Amygdala (tissue), 56 donors: ENCODE measurements around the gene BPI.
A peak's percentile ranks its signal among the peaks of the same experiment; 100 is the strongest.
"Not testable (repeated sequence)": the region's sequence is repeated elsewhere in the genome, so short reads cannot be mapped to it uniquely, and the experiment has no call there.

Experiments used
- DNase-seq, 56 donors: peaks; one replicate each; lab custom pipeline; 2025; lab: John Stamatoyannopoulos, UW

The BPI gene

DNA sequence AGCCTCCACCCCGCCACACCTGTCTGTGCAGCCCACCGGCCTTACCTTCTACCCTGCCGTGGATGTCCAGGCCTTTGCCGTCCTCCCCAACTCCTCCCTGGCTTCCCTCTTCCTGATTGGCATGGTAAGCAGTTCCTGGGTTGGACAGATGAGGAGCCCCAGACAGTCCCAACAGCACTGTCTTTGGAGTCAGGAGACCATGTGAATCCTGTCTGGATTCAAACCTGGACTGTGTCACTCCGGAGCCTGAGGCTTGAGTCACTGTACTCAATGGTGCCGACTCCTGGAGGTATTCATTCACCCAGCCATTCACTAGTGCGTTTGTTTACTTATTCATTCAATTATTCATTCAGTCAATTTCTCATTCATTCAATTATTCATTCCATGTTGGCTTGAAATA lies 22.4 kb downstream of the BPI start:
- DNase-seq, result no peak

DNA sequence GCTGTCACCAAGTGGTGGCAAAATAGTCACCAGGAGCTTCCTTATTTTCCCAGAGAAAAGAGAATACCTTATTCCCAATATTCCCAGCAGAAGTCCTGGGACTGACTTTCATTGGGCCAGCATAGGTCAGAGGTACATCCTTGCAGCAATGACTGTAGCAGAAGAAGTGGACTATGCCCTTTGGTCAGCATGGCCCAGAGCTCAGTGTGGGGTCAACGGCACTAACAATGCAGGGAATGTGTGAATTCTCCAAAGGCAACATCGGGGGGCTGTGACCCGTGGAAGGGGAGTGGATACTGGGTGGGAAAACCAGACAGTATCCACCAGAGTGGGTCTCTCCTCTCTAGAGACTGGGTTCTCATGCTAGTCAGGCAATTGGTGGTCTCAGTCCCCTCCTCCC lies 26.7 kb downstream of the BPI start:
- no peak for DNase-seq

DNA sequence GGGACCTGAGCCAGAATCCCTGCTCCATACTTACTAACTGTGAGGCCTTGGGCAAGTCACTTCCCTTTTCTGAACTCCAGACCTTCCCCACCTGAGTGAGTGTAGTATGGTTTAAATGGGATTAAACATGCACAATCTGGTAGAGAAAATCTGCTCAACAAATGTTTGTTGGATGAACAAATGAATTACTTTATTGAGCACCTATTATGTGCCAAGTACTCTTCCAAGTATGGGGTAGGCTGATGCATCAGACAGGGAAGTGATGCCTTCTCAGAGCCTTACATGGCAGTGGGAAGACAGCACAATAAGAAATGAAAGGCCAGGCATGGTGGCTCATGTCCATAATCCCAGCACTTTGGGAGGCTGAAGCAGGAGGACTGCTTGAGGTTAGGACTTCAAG lies 27.3 kb downstream of the BPI start:
- DNase-seq, result no peak

DNA sequence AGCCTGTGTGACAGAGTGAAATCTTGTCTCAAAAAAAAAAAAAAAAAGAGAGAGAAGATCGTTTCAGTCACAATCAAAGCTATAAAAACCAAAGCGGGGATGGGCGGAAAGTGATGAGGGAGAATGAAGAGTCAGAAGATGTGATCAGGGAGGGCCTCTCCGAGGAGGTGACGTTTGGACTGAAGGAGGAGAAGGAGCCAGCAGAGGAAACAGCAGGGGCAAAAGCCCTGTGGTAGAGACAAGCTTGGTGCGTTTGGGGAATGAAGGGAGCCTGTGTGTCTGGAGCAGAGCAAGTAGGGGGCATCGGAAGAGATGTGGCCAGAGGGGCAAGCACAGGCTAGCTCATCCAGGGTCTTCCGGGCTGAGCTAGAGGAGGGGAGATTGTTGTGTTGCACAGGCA lies 27.9 kb downstream of the BPI start:
- DNase-seq, result no peak

DNA sequence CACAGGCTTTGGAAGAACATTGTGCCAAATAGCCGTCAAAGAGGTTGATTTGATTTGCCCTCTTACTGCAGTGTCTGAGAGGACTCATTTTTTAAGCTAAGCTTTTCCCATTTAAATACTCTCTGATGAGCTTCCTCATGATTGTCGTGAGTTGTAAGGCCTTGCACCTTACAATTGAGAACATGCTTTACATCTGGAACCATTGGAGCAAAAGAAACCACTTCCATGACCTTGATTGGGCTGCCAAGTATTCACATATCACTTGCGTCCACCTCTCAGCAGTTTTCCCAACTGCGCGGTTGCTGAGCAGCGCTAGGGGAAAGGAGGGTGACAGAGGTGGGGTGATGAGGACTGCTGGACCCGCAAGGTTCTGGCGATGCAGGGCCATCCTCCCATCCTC lies 30.1 kb downstream of the BPI start:
- no peak for DNase-seq

DNA sequence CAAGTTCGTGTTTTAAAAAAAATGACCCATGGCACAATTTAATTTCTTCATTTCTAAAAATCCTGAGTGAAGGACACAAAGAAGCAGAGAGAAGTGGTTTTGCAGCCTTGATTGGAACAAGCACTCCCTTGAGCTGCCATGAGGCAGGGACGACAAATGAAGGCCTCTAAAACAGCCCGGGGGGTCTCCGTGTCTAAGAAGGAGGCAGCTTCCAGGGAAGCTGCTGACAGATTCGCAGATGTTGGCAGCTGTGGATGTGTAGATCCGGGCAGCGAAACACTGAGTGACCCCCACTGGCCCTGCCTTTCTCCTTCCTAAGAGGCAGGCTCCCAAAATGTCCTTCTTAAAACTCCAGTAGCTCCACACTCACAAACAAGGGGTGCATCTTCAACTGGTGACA lies 32.8 kb downstream of the BPI start:
- no peak for DNase-seq

DNA sequence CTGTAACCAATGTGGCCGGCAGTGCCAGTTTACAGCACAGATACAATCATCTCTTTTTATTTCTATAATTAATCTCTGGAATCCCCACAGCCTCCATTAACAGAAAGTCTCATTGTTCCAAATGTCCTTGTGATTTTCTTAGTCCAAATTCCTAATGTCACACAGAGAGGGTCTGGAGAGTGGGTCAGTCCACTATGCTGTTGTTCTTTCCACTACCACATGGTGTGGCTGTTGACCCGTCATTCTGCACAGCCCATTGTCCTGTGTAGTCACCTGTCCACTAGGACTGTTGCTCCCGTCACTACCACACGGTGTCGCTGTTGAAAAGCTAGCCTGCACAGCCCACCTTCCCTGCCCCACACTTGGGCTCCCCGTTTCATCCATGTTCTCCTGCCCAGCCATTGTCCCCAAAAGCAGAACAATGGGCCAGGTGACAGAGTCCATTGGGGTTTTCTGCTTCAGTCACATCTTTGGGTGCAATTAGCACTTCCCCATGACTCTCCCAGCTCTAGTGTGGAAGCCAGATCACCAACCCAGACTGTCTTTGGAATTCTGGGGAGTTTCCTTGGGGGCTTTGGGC lies 33.7 kb downstream of the BPI start:
- peak in 30 of 56 donors; percentile 6 to 78 (median 30) for DNase-seq

DNA sequence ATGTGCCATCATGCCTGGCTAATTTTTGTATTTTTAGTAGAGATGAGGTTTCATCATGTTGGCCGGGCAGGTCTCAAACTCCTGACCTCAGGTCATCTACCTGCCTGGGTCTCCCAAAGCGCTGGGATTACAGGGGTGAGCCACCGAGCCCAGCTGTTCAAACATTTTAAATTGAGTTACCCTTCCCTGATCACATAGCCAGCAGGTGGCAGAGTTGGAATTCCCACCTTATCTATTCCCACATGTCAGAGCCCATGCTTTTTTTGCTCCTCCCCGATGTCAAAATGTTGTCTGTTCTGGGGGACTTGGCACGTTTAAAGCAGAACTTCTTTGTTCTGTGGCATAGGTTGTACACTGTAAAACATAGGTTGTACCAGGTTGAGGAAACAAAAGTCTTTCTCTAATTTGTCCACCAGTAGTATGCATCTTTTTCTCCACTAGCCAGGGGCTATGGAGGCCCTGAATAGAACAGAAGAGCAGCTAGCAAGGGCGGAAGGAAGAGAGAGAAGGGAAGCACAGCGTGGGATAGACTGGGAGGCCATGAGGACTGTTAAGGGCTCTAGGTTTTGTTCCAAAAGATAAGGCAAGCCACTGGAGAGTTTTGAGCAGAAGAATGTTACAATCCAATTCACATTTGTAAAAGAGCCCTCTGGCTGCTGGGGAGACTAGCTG lies 35.0 kb downstream of the BPI start:
- peak in 2 of 56 donors; percentile 4 to 13 for DNase-seq

DNA sequence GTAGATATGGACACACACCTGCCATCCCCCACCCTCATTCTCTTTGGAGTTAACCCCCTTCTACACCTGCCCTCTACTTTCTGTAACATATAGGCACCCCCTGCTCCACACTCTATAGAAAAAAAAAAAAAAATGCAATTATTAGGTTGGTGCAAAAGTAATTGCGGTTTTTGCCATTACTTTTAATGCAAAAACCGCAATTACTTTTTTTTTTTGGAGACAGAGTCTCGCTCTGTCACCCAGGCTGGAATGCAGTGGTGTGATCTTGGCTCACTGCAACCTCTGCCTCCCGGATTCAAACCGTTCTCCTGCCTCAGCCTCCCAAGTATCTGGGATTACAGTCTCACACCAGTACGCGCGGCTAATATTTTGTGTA lies 35.6 kb downstream of the BPI start:
- DNase-seq, result not testable (repeated sequence)

DNA sequence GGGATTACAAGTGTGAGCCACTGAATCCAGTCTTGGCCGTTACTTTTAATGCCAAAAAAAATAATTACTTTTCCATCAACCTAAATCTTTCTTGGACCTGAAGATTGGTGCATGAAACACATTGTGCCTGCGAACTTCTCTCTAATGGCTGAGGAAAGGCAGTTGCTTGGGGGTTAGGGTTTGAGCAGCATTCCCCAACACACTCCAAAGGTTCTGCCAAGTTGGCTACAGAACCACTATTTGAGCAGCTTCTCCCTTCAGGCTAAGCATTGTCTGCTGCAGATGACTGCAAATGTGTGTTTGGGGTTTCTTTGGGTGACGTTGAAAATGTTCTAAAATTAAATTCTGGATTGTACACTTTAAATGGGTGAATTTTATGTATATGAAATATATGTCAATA lies 36.0 kb downstream of the BPI start:
- DNase-seq, result no peak

DNA sequence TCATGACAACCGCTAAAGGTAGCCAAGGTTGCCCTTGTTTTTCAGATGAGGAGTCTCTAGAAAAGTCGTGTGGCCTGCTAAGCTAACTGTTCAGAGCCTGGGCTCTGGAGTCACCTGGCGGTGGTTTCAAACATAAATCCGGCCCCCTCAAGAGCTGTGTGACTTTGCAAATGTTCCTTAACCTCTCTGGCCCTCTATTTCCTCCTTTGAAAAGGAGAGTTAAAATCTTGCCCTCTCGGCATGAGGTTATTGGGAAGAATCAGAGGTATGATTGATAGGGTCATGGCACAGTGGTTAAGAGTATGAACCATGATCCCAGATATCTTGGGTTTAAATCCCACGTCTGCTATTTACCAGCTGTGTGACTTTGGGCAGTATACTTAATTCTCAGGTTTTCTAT lies 36.7 kb downstream of the BPI start:
- DNase-seq, result no peak

DNA sequence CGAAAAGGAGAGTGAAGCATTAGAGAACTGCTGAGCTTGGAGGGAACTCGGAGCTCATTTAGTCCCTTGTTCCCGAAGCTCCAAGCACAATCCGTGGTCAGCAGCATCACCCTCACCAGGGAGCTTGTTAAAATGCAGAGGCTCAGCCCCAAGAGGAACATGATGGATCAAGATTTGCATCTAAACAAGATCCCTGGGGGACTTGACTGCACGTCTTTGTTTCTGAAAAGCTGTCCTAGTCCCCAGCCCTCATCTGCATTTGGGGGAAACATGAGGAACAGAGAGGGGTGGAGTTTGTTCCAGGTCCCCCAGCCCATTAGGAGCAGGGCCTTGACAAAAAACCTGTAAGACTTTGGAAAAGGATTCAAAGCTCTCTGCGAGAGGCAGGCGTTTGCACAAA lies 38.3 kb downstream of the BPI start:
- peak in 3 of 56 donors; percentile 3 to 8 (median 6) for DNase-seq

DNA sequence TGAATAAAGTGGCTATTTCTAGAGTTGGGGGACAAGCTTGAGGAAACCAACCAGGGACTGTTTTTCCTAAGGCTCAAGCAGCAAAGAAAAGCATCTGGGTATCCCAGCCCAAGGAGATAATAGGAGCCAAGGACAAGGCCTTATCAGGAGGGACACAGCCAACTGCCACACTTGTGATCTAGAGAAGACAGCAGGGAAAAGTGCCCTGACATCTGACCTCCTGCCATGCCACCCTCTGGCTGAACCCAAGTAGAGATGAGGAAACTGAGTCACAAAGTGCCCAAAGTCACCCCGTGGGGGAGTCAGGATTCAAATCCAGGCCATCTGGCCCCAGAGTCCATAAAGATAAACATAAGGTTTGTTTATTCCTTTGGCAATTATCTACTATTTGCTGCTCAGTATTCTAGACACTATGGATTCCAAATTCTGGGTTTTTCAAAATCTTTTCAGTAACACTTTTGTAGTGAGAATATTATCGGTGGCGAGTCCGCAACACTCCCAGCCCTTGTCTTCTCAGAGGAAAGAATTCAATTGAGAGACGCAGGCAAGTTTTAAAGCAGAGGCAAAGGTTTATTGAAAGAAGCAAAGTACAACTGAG lies 38.9 kb downstream of the BPI start:
- DNase-seq, result no peak

DNA sequence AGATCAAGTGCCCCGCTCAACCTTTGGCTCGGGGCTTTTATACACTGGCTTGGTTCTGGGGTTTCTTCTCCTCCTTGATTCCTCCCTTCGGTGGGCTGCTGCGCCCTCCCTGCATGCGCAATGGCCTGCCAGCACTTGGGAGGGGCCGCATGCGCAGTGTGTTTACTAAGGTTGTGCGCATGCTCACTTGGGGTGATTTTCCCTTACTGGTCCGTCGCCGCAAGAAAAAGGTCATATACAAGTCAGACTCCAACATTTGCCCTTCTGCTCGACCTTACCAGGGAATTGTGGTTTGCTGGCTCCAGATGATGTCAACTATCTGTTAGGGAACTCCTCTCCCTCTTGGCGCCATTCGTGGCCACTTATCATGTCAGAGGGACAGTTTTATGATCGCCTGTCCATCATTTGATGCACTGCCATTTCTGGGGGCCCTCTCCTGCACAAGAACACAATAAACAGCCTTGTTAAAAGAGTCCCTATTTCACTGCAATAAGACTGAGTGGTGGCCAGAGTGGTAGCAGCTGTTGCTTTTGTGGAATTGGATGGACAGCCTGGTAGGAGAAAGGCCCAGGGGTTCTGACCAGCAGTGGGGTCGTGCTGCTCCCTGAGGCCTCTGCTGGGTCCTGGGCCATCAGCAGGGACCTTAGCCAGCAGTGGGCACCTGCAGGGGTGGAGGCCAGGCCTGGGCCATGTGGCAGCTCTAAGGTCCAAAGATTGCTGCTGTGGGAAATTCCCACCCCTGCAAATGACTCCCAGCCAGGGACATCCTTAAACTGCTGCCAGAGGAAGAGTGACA lies 39.6 kb downstream of the BPI start:
- no peak for DNase-seq

DNA sequence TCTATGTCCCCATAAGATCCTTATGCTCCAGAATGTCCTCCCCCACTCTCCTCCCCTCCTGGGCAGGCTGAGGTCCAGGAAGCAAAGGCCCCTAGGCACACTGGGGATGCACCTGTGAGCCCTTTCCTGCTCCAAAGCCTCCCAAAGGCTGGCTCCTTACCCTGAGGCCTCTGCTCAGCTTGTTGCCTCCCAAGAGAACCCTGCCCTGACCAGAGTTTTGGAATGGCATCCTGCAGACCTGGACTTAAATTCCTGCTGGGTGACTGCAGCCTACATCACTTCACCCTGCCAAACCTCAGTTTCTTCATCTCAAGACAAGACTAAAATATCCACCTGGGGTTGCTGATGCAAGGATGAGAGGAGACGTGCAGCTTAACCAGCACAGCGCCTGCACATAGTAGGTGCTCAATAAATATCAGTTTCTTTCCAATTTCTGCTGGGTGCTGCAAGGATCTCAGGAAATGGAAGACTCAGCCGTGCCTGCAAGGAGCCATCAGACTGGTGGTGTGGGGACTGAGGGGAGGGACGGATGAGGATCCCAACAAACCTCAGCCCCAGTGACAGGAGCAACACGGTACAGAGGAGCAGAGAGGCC lies 40.2 kb downstream of the BPI start:
- DNase-seq, result no peak

DNA sequence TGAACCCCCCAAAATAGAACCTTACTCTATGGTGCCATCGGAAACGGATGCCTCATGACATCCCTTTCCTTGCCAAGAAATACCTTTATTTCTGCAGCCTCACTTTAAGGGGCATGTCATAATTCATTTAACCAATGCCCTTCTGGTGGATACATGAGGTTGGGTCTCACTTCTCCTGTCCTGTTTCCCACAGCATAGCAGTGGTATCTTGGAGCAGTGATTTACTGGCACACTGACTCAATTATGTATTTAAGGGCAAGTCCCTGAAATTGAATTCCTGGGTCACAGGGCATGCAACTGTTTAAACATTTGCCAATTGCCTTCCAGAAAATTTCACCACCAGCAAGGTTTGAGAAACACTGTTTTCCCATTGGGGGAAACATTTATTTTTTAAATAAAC lies 41.7 kb downstream of the BPI start:
- no peak for DNase-seq

DNA sequence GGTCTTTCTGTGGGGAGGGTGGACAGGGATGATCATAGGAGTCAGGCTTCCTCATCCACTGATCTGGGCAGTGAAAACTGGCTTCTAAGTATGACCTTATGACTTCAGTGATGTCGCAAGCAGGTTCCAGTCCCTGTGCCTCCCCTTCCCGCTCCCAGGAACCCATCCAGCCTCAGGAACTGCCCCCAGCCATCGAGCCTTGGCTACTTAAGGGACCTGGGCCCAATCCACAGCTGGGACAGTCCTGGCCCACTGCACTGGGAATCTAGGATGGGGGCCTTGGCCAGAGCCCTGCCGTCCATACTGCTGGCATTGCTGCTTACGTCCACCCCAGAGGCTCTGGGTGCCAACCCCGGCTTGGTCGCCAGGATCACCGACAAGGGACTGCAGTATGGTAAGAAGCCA lies 42.3 kb downstream of the BPI start, which contains the start of gene LBP:
Gene LBP, plus strand, starts transcription at position 236 of the 405 bp plus-strand sequence. Its CDS starts 35 bp downstream, at position 271.
- no peak for DNase-seq

DNA sequence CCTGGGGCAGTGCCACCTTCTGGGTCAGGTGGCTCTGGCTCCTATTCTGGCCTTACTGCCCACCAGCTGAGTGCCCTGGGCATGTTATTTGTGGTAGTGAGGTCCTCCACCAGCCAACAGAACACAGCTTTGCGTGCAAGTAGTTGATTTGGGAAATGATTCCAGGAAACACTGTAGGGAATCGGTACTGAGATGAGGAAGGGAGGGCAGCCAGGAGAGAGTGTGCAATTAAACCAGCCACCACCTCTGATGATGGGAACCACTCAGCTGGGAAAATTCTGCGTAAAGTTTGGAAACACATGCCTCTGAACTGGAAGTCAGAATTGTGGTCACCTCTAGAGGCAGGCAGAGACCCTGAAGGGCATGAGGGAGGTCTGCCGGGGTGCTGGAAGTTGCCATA lies 42.8 kb downstream of the BPI start:
- no peak for DNase-seq

DNA sequence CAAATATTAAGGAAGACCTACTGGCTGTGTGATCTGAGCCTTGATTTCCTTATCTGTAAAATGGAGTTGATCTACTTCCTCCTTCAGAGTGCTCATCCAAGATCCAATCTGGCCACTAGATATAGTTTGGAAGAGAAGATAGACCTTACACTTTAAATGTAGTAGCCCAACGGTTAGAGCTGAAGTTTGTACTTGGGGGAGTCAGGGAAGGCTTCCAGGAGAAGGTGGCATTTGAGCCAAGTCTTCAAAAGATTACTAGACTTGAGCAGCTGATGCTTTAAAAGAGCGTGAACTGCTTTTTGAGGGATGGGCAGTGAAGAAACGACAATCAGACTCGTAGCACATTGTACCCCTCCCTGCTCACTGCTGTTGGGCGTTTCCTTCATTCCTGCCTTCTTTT lies 45.9 kb downstream of the BPI start:
- no peak for DNase-seq

DNA sequence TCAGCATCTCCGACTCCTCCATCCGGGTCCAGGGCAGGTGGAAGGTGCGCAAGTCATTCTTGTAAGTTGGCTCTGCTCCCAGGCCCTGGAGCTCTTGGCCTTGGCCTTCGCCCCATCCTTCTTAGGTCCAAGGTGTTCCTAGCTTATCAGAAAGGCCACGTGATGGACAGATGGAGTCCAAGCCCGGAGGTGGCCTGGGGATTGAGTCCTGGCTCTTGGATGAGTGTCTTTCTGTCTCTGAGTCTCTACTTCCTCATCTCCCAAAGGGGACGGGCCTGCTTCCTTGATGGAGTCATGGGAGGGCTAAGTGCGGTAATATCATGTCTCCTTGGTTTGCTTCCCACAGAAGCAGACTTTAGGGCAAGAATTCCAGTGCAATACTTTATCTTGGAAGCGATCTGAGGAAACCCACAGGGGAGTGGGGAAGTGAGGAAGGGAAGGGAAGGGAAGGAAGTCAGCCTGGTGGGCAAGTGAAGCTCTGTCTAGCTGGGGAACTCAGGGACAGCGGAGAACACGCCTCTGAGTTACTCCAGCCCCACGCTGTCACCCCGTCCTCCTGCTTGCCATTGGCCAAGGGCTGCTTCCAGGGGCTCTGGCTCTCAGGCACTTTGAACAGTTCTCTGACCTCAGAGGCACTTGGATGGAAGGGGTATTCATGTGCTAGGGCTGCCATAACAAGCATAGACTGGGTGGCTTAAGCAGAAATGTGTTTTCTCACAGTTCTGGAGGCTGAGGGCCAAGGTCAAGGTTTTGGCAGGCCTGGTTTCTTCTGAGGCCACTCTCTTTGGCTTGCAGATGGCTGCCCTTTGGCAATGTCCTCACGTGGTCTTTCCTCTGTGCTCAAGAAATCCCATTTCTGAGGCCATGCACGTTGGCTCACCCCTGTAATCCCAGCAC lies 47.2 kb downstream of the BPI start:
- peak in 10 of 56 donors; percentile 4 to 42 (median 18) for DNase-seq
